Uterus (tissue), 4 donors: ENCODE measurements around the gene PTPRE. TPM values are rescaled to one million over a fixed set of nuclear protein-coding genes. Genes with fewer than 3 reads are reported as not detected.

Experiments
- DNase-seq, 2 donors: peaks; one replicate each; pipeline ENCODE4 v3.0.0-alpha.2; 2019 to 2020
- H3K27ac ChIP-seq, 2 donors: fragments of 200-600 bp; sonication (generic); 1 replicate in 1 of 2; 2 replicates in 1 of 2; pipeline ENCODE4 v1.5.1; 2016 to 2018
- H3K27me3 ChIP-seq, 2 donors: fragments of 200-600 bp; sonication (generic); one replicate each; pipeline ENCODE4 v1.5.1; 2018 to 2019; ENCODE audit warnings: control low read depth in 1 of 2
- H3K36me3 ChIP-seq, 2 donors: fragments of 200-600 bp; sonication (generic); one replicate each; pipeline ENCODE4 v1.5.1; 2019; ENCODE audit warnings: control low read depth in 1 of 2
- H3K4me1 ChIP-seq, 2 donors: fragments of 200-600 bp; sonication (generic); one replicate each; pipeline ENCODE4 v1.5.1; 2018 to 2019; ENCODE audit warnings: control low read depth in 1 of 2
- H3K4me3 ChIP-seq, 2 donors: fragments of 200-600 bp; sonication (generic); 1 replicate in 1 of 2; 2 replicates in 1 of 2; pipeline ENCODE4 v1.5.1; 2018 to 2019; ENCODE audit warnings: mild to moderate bottlenecking in 1 of 2
- H3K9me3 ChIP-seq, 2 donors: fragments of 200-600 bp; sonication (generic); one replicate each; pipeline ENCODE4 v1.5.1; 2019; ENCODE audit warnings: control low read depth in 1 of 2
- CTCF ChIP-seq, 4 experiments: fragments of 200-600 bp in 2 of 4; fragments of 450-650 bp in 2 of 4; sonication (generic) in 2 of 4; IDR thresholded peaks; one replicate each; pipeline ENCODE4 v1.5.1; 2016 to 2019; ENCODE audit warnings: antibody characterized with exemption in 4 of 4, mild to moderate bottlenecking in 2 of 4, moderate library complexity in 1 of 4
- POLR2A ChIP-seq, 2 donors: fragments of 450-650 bp; IDR thresholded peaks; one replicate each; pipeline ENCODE4 v1.6.1; 2016; ENCODE audit warnings: antibody characterized with exemption in 2 of 2, mild to moderate bottlenecking in 1 of 2, moderate library complexity in 1 of 2
- intact Hi-C: fragments of 100-400 bp; cut with DNase I; formaldehyde crosslinking; loops from one replicate; pipeline ENCODE4 v1.15.1; 2023; ENCODE audit warnings: low total_unique reads
- total RNA-seq, 4 donors: library from RNA; depleted of rRNA in 3 of 4; stranded (reverse); fragments of >200 nt in 3 of 4; gene quantifications; one replicate each; pipeline versions ENCODE4 v1.1.0 to v1.2.4, GENCODE V29; 2014 to 2023
- donor health status: DM: yes; HTN: yes; CAD: no.

The PTPRE gene
- total RNA-seq, 4 donors from 2014 or later = 9.4 to 18.9 (median 16.3) TPM

- DNase-seq = no peak
- no peaks in the 10 kb centered on the region for H3K9me3 ChIP-seq
- no peaks in the 10 kb centered on the region for H3K4me1 ChIP-seq
- no peak overlapping the region for H3K4me3 ChIP-seq
- H3K36me3 ChIP-seq = no peaks in the 10 kb centered on the region
- no peaks in the 10 kb centered on the region for H3K27me3 ChIP-seq
- intact Hi-C loops = no loop called here
- TF ChIP-seq CTCF (IDR thresholded peaks at IDR 0.05) (no peak), POLR2A (IDR thresholded peaks at IDR 0.05) (no peak)
- peak overlapping the region in 1 of 2 donors; percentile 24 for H3K27ac ChIP-seq
Measured at GRCh38 chr10:128049226-128050120, 142.6 kb downstream of the PTPRE start.

GRCh38 chr10:128050121-128050516, 143.2 kb downstream of the PTPRE start:
- intact Hi-C loops = no loop called here
- no peaks in the 10 kb centered on the region for H3K4me1 ChIP-seq
- no peak for DNase-seq
- no peak for TF ChIP-seq POLR2A (IDR thresholded peaks at IDR 0.05)
- no peak for TF ChIP-seq CTCF (IDR thresholded peaks at IDR 0.05)
- no peaks in the 10 kb centered on the region for H3K36me3 ChIP-seq
- no peaks in the 10 kb centered on the region for H3K9me3 ChIP-seq
- no peak overlapping the region for H3K4me3 ChIP-seq
- no peaks in the 10 kb centered on the region for H3K27me3 ChIP-seq
- H3K27ac ChIP-seq = no peak overlapping the region

GRCh38 chr10:128050936-128051335, 144.0 kb downstream of the PTPRE start:
- H3K36me3 ChIP-seq = no peaks in the 10 kb centered on the region
- no peak for TF ChIP-seq POLR2A (IDR thresholded peaks at IDR 0.05)
- no peak for TF ChIP-seq CTCF (IDR thresholded peaks at IDR 0.05)
- no peaks in the 10 kb centered on the region for H3K9me3 ChIP-seq
- intact Hi-C loops = no loop called here
- H3K27me3 ChIP-seq = no peaks in the 10 kb centered on the region
- peak; percentile 40 to 43 for DNase-seq
- H3K4me3 ChIP-seq = no peak overlapping the region
- no peaks in the 10 kb centered on the region for H3K4me1 ChIP-seq
- H3K27ac ChIP-seq = peak overlapping the region in 1 of 2 donors; percentile 36

- TF ChIP-seq CTCF (IDR thresholded peaks at IDR 0.05) = no peak
- TF ChIP-seq POLR2A (IDR thresholded peaks at IDR 0.05) = no peak
- peak overlapping the region in 1 of 2 donors; percentile 36 for H3K27ac ChIP-seq
Measured at GRCh38 chr10:128051548-128051947, 144.6 kb downstream of the PTPRE start.

GRCh38 chr10:128052696-128053095, 145.8 kb downstream of the PTPRE start:
- intact Hi-C loops = no loop called here
- Histone ChIP-seq H3K27ac (no peak overlapping the region), H3K4me3 (no peak overlapping the region), H3K36me3 (no peaks in the 10 kb centered on the region), H3K9me3 (no peaks in the 10 kb centered on the region), H3K27me3 (no peaks in the 10 kb centered on the region), H3K4me1 (no peaks in the 10 kb centered on the region)
- TF ChIP-seq CTCF (IDR thresholded peaks at IDR 0.05) (no peak), POLR2A (IDR thresholded peaks at IDR 0.05) (no peak)
- no peak for DNase-seq

More at GRCh38 chr10:128051548-128051947, 144.6 kb downstream of the PTPRE start:
- H3K9me3 ChIP-seq = no peaks in the 10 kb centered on the region
- no peaks in the 10 kb centered on the region for H3K27me3 ChIP-seq
- H3K36me3 ChIP-seq = no peaks in the 10 kb centered on the region
- no peaks in the 10 kb centered on the region for H3K4me1 ChIP-seq
- no peak for DNase-seq
- H3K4me3 ChIP-seq = no peak overlapping the region
- intact Hi-C loops = no loop called here
